ENCODE measurements around the gene FLRT2. TPM values are rescaled to one million over a fixed set of nuclear protein-coding genes. Genes with fewer than 3 reads are reported as not detected.

The FLRT2 gene
- total RNA-seq, 1 donor from 2014 or later: 3.4 TPM

DNA sequence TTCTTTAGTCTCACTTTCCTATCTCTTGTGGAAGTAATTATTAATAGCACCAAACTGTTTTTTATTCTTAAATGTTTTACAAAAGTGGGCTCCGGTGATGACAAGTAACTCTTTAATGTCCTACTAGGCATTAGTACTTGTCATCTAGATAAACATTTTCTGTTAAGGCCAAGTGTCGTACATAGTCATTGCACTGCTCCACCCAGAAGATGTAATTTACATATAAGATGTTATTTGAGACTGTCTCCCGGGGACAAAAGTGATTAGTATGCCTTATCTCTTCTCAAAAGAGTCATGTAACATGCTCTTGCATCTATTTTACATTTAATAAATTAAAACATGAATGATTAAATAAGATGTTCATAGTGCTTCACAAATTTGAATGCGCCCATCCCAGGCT is 88.4 kb downstream of the FLRT2 start:
- intact Hi-C loops (cut with DNase I): no loop called here
- ATAC-seq (no peak), DNase-seq (ENCODE audit: missing footprints) (no peak)

DNA sequence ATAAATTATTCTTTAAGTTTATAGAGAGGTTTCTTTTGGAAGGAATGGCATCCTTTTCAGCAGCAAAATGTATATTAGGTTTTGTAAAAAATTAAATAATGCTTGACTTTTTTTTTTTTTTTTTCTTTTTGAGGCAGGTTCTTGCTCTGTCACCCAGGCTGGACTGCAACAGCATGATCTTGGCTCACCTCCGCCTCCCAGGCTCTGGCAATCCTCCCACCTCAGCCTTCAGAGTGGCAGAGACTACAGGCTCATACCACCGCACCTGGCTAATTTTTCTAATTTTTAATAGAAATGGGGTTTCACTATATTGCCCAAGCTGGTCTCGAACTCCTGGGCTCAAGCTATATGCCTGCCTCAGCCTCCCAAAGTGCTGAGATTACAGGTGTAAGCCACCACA is 89.0 kb downstream of the FLRT2 start:
- intact Hi-C loops (cut with DNase I): no loop called here
- no peak for ATAC-seq
- DNase-seq (ENCODE audit: missing footprints): no peak

DNA sequence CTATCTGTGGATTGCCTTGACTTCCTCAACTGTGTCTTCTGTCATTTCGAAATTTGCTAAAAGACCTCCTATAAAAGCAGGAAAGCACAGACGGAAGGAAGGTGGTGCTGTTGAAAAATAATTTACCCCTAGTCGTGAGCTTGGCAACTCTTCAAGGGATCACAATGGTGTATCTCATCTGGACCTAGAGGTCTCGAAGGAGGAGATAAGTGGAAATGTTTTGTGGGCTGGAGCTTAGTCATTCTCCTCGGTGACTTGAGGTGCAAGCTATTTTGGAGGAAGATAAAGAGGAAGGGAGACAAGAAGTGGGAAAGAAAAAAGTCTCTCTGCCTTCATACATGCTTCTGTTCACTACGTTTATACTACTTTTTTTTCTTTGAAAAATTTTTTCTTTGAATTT is 89.9 kb downstream of the FLRT2 start:
- DNase-seq (ENCODE audit: missing footprints) (no peak), ATAC-seq (no peak)
- intact Hi-C loops (cut with DNase I): no loop called here

- no peak for DNase-seq (ENCODE audit: missing footprints)
- ATAC-seq: no peak
- intact Hi-C loops (cut with DNase I): no loop called here
These were observed 91.0 kb downstream of the FLRT2 start for GRCh38 chr14:85620947-85621346.

- no peak for ATAC-seq
- intact Hi-C loops (cut with DNase I): no loop called here
- DNase-seq (ENCODE audit: missing footprints): no peak
These were observed 92.2 kb downstream of the FLRT2 start for GRCh38 chr14:85622106-85622505.

DNA sequence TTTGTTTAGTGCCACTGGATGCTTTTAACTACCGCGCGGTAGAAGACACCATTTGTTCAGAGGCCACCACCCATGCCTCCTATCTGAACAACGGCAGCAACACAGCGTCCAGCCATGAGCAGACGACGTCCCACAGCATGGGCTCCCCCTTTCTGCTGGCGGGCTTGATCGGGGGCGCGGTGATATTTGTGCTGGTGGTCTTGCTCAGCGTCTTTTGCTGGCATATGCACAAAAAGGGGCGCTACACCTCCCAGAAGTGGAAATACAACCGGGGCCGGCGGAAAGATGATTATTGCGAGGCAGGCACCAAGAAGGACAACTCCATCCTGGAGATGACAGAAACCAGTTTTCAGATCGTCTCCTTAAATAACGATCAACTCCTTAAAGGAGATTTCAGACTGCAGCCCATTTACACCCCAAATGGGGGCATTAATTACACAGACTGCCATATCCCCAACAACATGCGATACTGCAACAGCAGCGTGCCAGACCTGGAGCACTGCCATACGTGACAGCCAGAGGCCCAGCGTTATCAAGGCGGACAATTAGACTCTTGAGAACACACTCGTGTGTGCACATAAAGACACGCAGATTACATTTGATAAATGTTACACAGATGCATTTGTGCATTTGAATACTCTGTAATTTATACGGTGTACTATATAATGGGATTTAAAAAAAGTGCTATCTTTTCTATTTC is 93.2 kb downstream of the FLRT2 start:
- DNase-seq (ENCODE audit: missing footprints) (no peak), ATAC-seq (no peak)
- intact Hi-C loops (cut with DNase I): no loop called here

GRCh38 chr14:85625925-85626585 is 96.1 kb downstream of the FLRT2 start:
- intact Hi-C loops (cut with DNase I): no loop called here
- DNase-seq (ENCODE audit: missing footprints) (no peak), ATAC-seq (no peak)

- DNase-seq (ENCODE audit: missing footprints): no peak
- intact Hi-C loops (cut with DNase I): no loop called here
- no peak for ATAC-seq
These were observed 104.3 kb downstream of the FLRT2 start for GRCh38 chr14:85634205-85634604.

DNA sequence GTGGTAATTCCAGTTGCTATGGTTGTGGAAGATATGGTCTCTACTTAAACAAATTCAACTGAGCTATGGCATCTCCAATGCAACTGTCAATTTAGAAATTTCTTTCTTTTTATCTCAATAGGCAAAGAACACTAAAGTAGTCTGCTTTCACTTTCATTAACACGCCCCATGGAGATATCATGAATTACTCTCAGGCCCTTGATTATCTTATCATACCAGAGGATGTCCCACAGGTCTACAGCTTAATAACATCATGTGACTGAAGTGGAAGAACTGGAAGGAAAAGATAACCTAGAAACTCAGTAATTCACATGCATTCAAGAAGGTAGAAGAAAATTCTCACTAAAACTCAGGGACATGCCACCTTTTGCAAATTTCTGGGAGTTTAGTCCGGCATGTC is 114.3 kb downstream of the FLRT2 start:
- intact Hi-C loops (cut with DNase I): no loop called here
- DNase-seq (ENCODE audit: missing footprints): no peak
- no peak for ATAC-seq

- no peak for ATAC-seq
These were observed 123.1 kb downstream of the FLRT2 start for GRCh38 chr14:85653029-85653428.

GRCh38 chr14:85660243-85660922 is 130.4 kb downstream of the FLRT2 start:
- DNase-seq (ENCODE audit: missing footprints): no peak
- ATAC-seq: no peak

More at GRCh38 chr14:85653029-85653428, 123.1 kb downstream of the FLRT2 start:
- intact Hi-C loops (cut with DNase I): no loop called here
- DNase-seq (ENCODE audit: missing footprints): no peak

GRCh38 chr14:85662096-85662495 is 132.2 kb downstream of the FLRT2 start:
- DNase-seq (ENCODE audit: missing footprints): no peak
- no peak for ATAC-seq
- intact Hi-C loops (cut with DNase I): no loop called here

More at GRCh38 chr14:85660243-85660922, 130.4 kb downstream of the FLRT2 start:
- intact Hi-C loops (cut with DNase I): no loop called here

DNA sequence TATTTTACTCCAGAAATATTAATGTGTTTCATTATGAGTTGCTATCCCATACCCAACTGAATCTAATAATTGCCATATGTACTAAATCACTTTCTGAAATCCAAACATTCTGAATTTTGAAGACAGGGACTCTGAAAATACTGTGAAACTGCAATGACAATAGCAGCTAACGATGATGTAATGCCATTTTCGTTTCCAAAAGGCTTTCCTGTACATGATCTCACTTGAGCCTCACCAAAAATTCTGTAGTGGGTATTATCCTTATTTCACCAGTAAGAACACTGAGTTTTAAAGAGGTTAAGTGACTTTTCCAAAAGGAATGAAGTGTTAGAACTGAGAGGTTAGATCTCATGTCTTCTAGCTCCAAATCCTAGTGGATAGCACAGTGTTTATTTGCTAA is 133.3 kb downstream of the FLRT2 start:
- ATAC-seq: peak; percentile 31

GRCh38 chr14:85663667-85664066 is 133.7 kb downstream of the FLRT2 start:
- no peak for DNase-seq (ENCODE audit: missing footprints)
- intact Hi-C loops (cut with DNase I): no loop called here
- no peak for ATAC-seq

More for the DNA sequence above, 133.3 kb downstream of the FLRT2 start:
- intact Hi-C loops (cut with DNase I): no loop called here
- no peak for DNase-seq (ENCODE audit: missing footprints)

DNA sequence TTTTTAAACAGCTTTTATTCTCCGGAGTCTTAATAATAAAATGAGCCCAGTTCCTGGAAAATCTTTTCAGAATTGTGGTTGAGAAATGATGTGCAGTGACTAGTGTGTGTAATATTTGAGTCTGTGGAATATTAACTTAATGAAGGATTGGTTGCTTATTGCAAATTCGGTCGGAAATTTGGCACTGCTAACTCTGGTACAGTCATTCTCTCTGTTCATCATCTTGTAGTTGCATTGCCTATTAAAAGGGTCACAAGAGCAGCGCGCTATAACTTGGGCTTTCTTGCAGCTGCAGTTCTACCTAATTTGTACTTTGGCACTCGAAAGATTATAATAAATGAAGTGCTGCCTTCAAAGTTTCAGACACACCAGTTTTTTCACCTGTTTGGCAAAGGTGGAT is 146.0 kb downstream of the FLRT2 start:
- intact Hi-C loops (cut with DNase I): no loop called here
- ATAC-seq (no peak), DNase-seq (ENCODE audit: missing footprints) (no peak)

DNA sequence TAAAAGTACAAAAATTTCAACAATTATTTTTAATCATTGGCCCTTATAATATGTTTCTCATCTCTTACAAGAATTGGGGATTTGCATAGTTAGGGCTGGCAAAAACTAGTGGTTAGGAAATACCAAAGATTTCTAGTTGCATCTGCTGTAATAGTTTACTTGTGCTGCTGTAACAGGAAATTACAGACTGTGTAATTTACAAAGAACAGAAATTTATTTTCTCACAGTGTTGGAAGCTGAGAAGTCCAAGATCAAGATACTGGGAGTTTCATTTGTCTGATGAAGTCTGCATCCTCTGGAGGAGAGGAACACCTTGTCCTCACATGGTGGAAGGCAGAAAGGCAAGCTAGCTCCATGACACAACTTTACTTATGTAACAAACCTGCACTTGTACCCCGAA is 157.0 kb downstream of the FLRT2 start:
- peak; percentile 48 for ATAC-seq
- intact Hi-C loops (cut with DNase I): no loop called here
- no peak for DNase-seq (ENCODE audit: missing footprints)

DNA sequence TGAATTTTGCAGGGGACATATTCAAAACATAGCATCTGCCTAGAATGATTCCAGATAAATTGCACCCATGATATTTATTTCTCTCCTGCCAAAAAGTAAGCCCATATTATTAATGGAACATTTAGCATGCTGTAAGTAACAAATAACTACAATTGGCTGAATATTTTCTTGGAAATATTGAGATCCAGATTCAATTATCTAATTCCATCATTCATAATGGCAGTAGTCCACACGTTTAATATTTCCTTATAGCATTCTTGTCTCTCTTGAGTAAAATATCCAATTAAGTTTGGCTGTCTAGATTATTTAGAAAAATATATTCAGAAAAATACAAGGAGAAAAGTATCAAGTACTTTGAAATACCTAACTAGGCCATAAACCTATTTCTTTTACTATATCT is 157.5 kb downstream of the FLRT2 start:
- DNase-seq (ENCODE audit: missing footprints): no peak

GRCh38 chr14:85688006-85688405 is 158.1 kb downstream of the FLRT2 start:
- DNase-seq (ENCODE audit: missing footprints): no peak
- intact Hi-C loops (cut with DNase I): no loop called here
- ATAC-seq: peak; percentile 89

More for the DNA sequence above, 157.5 kb downstream of the FLRT2 start:
- no peak for ATAC-seq
- intact Hi-C loops (cut with DNase I): no loop called here

- intact Hi-C loops (cut with DNase I): no loop called here
- no peak for DNase-seq (ENCODE audit: missing footprints)
- ATAC-seq: no peak
These were observed 165.4 kb downstream of the FLRT2 start for GRCh38 chr14:85695300-85695699.

GRCh38 chr14:85701116-85701515 is 171.2 kb downstream of the FLRT2 start:
- intact Hi-C loops (cut with DNase I): no loop called here
- DNase-seq (ENCODE audit: missing footprints) (no peak), ATAC-seq (no peak)
